Peyer's patch (tissue), 4 donors: Measurements from ENCODE around the gene TRAF6. TPM values are rescaled to one million over a fixed set of nuclear protein-coding genes. Genes with fewer than 3 reads are reported as not detected.

Experiments
- DNase-seq, 3 donors: peaks; one replicate each; pipeline ENCODE4 v3.0.0-alpha.2; 2017 to 2019
- H3K27ac ChIP-seq, 4 donors: fragments of 200-600 bp; sonication (generic); one replicate each; pipeline ENCODE4 v1.5.1; 2016 to 2019
- H3K27me3 ChIP-seq, 2 donors: fragments of 200-600 bp; sonication (generic); one replicate each; pipeline ENCODE4 v1.5.1; 2019
- H3K36me3 ChIP-seq, 3 donors: fragments of 200-600 bp; sonication (generic); one replicate each; pipeline ENCODE4 v1.5.1; 2016 to 2019
- H3K4me1 ChIP-seq, 4 donors: fragments of 200-600 bp; sonication (generic); one replicate each; pipeline ENCODE4 v1.5.1; 2016 to 2019
- H3K4me3 ChIP-seq, 4 donors: fragments of 200-600 bp; sonication (generic); 1 replicate in 3 of 4; 2 replicates in 1 of 4; pipeline ENCODE4 v1.5.1; 2016 to 2019; ENCODE audit warnings: mild to moderate bottlenecking in 1 of 4
- H3K9me3 ChIP-seq, 4 donors: fragments of 200-600 bp; sonication (generic); one replicate each; pipeline ENCODE4 v1.5.1; 2016 to 2019; ENCODE audit warnings: mild to moderate bottlenecking in 1 of 4
- CTCF ChIP-seq, 6 experiments: fragments of 450-650 bp in 4 of 6; fragments of 200-600 bp in 2 of 6; sonication (generic) in 1 of 6; IDR thresholded peaks; one replicate each; pipeline ENCODE4 v1.5.1; 2017 to 2019; ENCODE audit warnings: antibody characterized with exemption in 6 of 6, mild to moderate bottlenecking in 3 of 6, moderate library complexity in 1 of 6
- POLR2A ChIP-seq, 2 donors: fragments of 450-650 bp; IDR thresholded peaks; one replicate each; pipeline ENCODE4 v1.5.1; 2017; ENCODE audit warnings: antibody characterized with exemption in 2 of 2, mild to moderate bottlenecking in 2 of 2, moderate library complexity in 2 of 2
- total RNA-seq, 4 donors: library from RNA; depleted of rRNA; stranded (reverse); fragments of >200 nt; gene quantifications; one replicate each; pipeline ENCODE4 v1.1.0, GENCODE V29; 2016

The TRAF6 gene
- total RNA-seq, 4 donors from 2014 or later = 6.6 to 25.1 (median 18.4) TPM

- H3K36me3 ChIP-seq = peaks cover 0 to 44% (median 0%) of the 10 kb centered on the region in 3 donors
- H3K27ac ChIP-seq = no peak overlapping the region
- no peak for TF ChIP-seq CTCF (IDR thresholded peaks at IDR 0.05)
- TF ChIP-seq POLR2A (IDR thresholded peaks at IDR 0.05) = no peak
- H3K27me3 ChIP-seq = no peaks in the 10 kb centered on the region
- H3K9me3 ChIP-seq = no peaks in the 10 kb centered on the region
- H3K4me1 ChIP-seq = peaks cover 0 to 29% (median 3%) of the 10 kb centered on the region in 4 donors
- no peak for DNase-seq
- H3K4me3 ChIP-seq = no peak overlapping the region
Measured at GRCh38 chr11:36447947-36448346, 62.1 kb downstream of the TRAF6 start.

DNA sequence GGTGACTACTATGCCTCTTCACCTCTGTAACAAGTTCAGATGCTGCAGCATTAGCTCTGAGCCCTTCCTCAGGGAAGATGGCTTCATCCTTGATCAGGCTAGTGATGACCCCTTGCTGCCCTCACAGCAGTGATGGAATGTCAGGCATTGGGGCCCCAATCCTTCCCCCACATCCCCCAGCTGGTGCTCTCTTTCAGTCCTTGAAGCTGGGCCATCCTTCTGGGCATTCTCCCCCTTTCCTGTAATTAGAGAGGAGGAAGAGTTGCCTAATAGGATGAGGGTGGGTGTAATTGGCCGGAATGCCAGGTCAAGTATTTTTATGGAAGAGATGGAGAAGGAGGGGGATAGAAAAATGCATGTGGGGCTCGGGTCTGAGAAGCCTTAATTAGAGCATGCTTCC lies 62.6 kb downstream of the TRAF6 start:
- DNase-seq = no peak
- Histone ChIP-seq H3K36me3 (peaks cover 0 to 47% (median 0%) of the 10 kb centered on the region in 3 donors), H3K4me1 (peaks cover 0 to 29% (median 3%) of the 10 kb centered on the region in 4 donors), H3K27ac (no peak overlapping the region), H3K9me3 (no peaks in the 10 kb centered on the region), H3K27me3 (no peaks in the 10 kb centered on the region), H3K4me3 (no peak overlapping the region)
- TF ChIP-seq CTCF (IDR thresholded peaks at IDR 0.05) = no peak
- no peak for TF ChIP-seq POLR2A (IDR thresholded peaks at IDR 0.05)

GRCh38 chr11:36446135-36446534 lies 63.9 kb downstream of the TRAF6 start:
- Histone ChIP-seq H3K4me1 (peaks cover 0 to 15% (median 3%) of the 10 kb centered on the region in 4 donors), H3K27me3 (no peaks in the 10 kb centered on the region), H3K9me3 (no peaks in the 10 kb centered on the region), H3K4me3 (no peak overlapping the region), H3K36me3 (peaks cover 0 to 42% (median 0%) of the 10 kb centered on the region in 3 donors), H3K27ac (no peak overlapping the region)
- no peak for DNase-seq
- TF ChIP-seq POLR2A (IDR thresholded peaks at IDR 0.05) = no peak
- TF ChIP-seq CTCF (IDR thresholded peaks at IDR 0.05) = no peak

GRCh38 chr11:36443661-36444060 lies 66.4 kb downstream of the TRAF6 start:
- Histone ChIP-seq H3K9me3 (no peaks in the 10 kb centered on the region), H3K4me3 (no peak overlapping the region), H3K27ac (no peak overlapping the region), H3K4me1 (no peaks in the 10 kb centered on the region), H3K36me3 (peaks cover 0 to 54% (median 0%) of the 10 kb centered on the region in 3 donors), H3K27me3 (no peaks in the 10 kb centered on the region)
- DNase-seq = no peak
- TF ChIP-seq CTCF (IDR thresholded peaks at IDR 0.05) (no peak), POLR2A (IDR thresholded peaks at IDR 0.05) (no peak)

GRCh38 chr11:36441610-36442208 lies 68.4 kb downstream of the TRAF6 start:
- peaks cover 0 to 57% (median 0%) of the 10 kb centered on the region in 3 donors for H3K36me3 ChIP-seq
- DNase-seq = no peak
- no peak overlapping the region for H3K4me3 ChIP-seq
- no peaks in the 10 kb centered on the region for H3K4me1 ChIP-seq
- no peak overlapping the region for H3K27ac ChIP-seq
- H3K27me3 ChIP-seq = no peaks in the 10 kb centered on the region
- H3K9me3 ChIP-seq = no peaks in the 10 kb centered on the region
- TF ChIP-seq CTCF (IDR thresholded peaks at IDR 0.05) (no peak), POLR2A (IDR thresholded peaks at IDR 0.05) (no peak)
